HEK293 (cell line): ENCODE data around the gene GP9.

Experiments
- CTCF ChIP-seq: fragments of 450-650 bp; formaldehyde crosslinking; IDR thresholded peaks from 2 replicates; pipeline ENCODE4 v1.5.1; 2016; ENCODE audit warnings: missing biosample characterization, missing genetic modification characterization
- PATZ1 ChIP-seq: fragments of 450-650 bp; formaldehyde crosslinking; IDR thresholded peaks from 2 replicates; pipeline ENCODE4 v1.5.1; 2016; ENCODE audit warnings: missing biosample characterization, missing genetic modification characterization
- SP3 ChIP-seq: fragments of 450-650 bp; formaldehyde crosslinking; IDR thresholded peaks from 2 replicates; pipeline ENCODE4 v1.5.1; 2016; ENCODE audit warnings: missing biosample characterization, missing genetic modification characterization
- ZBTB1 ChIP-seq: fragments of 450-650 bp; formaldehyde crosslinking; IDR thresholded peaks from 2 replicates; pipeline ENCODE4 v1.5.1; 2016; ENCODE audit warnings: missing biosample characterization, missing genetic modification characterization
- ZBTB10 ChIP-seq: fragments of 450-650 bp; formaldehyde crosslinking; IDR thresholded peaks from 2 replicates; pipeline ENCODE4 v1.5.1; 2016; ENCODE audit warnings: missing biosample characterization, missing genetic modification characterization
- ZNF175 ChIP-seq: fragments of 450-650 bp; formaldehyde crosslinking; IDR thresholded peaks from 2 replicates; pipeline ENCODE4 v1.5.1; 2016; ENCODE audit warnings: missing biosample characterization, missing genetic modification characterization

- TF ChIP-seq CTCF (tag by site-specific recombination) = no peak
- no peak for TF ChIP-seq ZNF175
- no peak for TF ChIP-seq PATZ1
- TF ChIP-seq ZBTB10 (tag by site-specific recombination) = no peak
- no peak for TF ChIP-seq SP3
- TF ChIP-seq ZBTB1 (tag by site-specific recombination) = no peak
Measured at GRCh38 chr3:129081503-129081902, 20.9 kb downstream of the GP9 start.
